ENCODE data around the gene LIPJ.
A peak's percentile ranks its signal among the peaks of the same experiment; 100 is the strongest.

Gene LIPJ, protein sequence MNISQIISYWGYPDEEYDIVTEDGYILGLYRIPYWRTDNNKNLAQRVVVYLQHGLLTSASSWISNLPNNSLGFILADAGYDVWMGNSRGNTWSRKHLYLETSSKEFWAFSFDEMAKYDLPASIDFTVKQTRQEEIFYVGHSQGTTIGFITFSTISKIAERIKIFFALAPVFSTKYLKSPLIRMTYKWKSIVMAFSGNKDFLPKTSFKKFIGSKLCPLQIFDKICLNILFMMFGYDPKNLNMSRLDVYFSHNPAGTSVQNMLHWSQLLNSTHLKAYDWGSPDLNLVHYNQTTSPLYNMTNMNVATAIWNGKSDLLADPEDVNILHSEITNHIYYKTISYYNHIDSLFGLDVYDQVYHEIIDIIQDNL
- total RNA-seq, result 0 to 2.0 (median 0) reads per million in 17 experiments

DNA sequence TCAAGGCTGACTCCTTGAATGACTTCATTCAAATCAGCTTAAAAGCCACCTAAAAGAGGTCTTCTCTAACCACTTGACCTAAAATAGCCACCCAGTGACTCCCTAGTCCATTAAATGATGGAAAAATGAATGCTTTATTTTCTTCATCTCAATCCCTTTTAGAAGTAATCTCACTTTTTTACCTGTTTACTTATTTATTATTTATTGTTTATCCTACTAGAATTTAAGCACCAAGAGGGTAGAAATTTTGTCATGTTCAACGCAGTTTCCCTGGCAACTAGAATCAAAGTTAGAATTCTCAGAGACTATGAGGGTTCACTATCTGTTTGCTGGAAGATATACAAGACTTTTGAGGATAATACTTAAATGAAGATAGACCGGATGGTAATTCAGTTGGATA, at the start of gene LIPJ:
Gene LIPJ, plus strand, starts transcription at position 301 of the 400 bp plus-strand sequence. CDS start 3,926 bp downstream, outside the sequence.
- DNase-seq, result no peak

DNA sequence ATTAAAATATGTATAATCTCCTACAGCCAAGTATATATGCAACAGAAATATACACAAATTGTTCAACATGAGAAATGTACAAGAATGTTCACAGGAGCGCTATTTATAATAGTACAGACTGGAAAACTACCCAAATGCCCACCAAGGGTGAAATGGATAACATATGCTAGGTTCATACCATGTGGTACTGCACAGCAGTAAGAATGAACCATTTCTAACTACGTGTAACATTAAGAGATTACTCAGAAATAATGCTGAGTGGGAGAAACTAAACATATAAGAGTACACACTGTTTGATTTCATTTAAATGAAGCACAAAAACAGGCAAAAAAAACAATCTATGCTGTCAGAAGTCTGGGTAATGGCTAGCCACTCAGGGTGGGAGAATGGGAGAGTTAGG, 49.2 kb upstream of the LIPJ start:
- no peak for DNase-seq

DNA sequence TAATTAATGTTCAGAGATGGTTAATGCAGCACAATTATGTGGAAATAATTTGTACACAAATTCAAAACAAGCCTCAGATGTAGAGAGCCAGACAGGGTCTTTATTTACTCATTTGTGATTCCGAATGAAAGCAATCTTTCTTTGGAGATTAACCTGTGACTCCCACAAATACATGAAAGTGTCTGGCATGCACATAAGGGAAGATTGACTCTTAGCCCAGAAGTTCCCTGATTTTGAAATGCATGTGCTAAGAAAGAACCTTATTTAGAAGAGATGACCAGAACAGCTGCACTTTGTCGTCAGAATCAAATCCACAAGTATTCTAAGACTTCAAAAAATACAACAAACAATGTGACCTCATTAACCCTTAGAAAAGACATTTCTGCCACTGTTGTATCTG, 48.5 kb upstream of the LIPJ start:
- DNase-seq, result no peak

DNA sequence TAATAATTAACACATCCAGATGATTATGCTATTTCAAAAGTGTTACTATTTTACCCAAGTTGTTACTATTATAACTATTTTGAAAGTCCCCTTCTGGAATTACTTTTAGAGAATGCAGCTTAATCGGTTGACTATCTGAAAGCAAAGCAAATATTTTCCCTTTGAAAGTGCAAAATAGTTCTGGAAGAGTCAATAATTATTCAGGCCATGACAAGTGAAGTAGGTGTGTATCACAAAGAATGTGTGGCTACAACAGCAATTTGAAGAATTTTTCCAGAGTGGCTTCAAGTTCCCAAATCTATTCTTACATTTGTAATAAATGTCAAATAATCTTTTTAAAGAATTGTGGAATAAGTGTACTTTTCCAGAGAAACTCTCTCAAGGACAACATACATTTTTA, 46.2 kb upstream of the LIPJ start:
- no peak for DNase-seq

GRCh38 chr10:88541116-88541626, 45.4 kb upstream of the LIPJ start:
- DNase-seq, result no peak

GRCh38 chr10:88542522-88542921, 44.0 kb upstream of the LIPJ start:
- no peak for DNase-seq

DNA sequence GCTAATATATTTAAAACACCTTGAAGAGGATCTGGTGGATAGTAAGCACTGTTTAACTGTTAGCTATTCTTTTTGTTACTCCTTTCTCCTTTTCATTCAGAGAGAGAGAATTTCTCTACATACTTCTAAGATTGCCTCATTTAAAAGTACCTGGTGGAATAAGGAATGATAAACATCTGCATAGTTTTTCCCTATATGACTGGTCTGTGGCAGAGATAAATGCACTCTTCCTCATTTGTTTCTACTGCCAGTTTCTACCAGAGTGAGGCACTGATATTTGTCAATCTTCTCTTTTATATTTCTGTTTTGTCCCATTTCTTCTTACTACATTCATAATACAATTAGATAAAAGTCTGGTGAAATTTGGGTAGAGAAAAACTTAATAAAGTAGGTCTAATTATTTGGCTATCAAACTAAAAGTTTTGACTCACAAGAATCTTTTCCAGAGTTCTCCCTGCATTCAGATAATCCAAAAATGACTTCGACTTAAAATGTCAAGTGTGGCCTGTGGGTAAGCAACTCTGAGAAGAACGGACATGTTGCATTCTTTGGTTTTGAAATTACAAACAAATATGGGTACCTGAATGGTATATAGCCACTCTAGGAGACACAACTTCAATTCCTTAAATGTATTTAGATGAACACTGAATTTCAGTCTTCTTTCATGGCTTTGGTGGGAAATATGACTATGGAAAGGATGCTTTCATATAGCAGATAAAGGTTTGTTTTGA, 42.3 kb upstream of the LIPJ start:
- DNase-seq, result no peak

DNA sequence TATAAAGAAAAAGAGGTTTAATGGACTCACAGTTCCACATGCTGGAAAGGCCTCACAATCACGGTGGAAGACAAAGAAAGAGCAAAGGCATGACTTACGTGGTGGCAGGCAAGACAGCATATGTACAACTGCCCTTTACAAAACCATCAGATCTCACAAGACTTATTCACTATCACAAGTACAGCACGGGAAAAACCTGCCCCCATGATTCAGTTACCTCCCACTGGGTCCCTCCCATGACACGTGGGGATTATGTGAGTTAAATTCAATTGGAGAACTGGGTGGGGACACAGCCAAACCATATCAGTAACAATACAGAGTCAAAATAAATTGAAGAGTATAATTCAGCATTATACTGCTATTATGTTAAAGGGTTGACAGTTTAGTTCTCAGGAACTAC, 41.2 kb upstream of the LIPJ start:
- peak in 1 of 4 experiments; percentile 15 for DNase-seq

DNA sequence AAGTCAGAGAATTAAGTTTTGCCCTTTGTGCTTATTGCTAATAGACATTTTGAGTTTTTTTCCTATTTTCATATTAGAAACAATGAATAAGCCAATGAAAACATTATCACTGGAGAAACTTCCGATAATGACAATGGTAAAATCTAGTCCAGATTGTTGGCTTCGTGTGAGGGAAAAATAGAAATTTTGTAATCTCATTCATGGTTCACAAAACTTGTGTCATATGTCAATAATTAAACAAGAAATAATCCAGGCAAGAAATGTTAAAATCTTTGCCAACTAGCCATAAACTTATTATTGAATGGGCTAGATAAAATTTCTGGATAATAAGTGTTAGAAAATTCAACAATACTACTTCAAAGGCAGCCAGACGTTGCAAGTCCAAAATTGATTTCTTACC, 40.1 kb upstream of the LIPJ start:
- DNase-seq, result no peak

DNA sequence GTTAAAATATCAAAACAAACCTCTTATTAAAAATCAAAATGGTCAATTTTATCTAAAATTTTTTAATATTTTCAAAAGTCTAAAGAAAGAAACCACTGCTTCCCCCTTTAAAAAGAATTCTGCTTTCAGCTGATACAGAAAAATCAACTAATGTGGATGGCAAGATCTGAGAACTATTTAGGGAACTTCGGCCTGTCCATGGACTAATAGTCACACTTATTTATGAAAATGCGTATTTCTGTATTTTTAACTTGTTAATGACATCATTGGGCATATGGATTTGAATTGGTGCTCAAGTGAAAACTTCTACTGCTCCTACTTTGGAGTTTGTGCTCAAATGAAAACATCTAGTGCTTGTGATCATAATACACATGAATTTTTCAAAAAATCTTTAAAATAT, 35.3 kb upstream of the LIPJ start:
- peak; percentile 14 to 64 (median 45) for DNase-seq

- DNase-seq, result peak; percentile 59 to 77 (median 72)
Measured at GRCh38 chr10:88553116-88553752, 33.3 kb upstream of the LIPJ start.

DNA sequence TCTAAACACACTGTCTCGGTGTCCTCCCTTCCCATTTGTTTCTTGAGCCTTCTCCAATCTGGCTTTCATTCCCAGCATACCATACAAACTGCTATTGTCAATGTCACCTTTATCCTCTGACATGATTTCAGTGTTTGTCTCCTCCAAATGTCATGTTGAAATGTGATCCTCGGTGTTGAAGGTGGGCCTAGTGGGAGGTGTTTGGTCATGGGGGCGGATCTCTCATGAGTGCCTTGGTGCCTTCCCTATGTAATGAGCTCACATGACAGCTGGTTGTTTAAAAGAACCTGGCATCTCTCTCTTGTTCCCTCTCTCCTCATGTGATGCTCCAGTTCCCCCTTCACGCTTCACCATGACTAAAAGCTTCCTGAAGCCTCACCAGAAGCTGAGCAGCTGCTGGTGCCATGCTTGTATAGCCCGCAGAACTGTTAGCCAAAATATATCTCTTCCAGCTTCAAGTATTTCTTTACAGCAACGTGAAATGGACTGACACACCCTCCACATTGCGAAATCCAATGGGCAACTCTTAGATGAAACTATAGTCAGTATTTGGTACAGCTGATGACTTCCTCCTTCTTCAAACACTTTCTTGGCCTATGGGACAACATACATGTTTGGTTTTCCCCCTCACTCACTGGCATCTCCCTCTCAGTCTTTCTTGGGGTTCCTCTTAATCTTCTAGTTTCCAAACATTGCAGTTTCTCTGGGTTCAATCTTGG, 31.2 kb upstream of the LIPJ start:
- DNase-seq, result peak in 2 of 4 experiments; percentile 23 to 46

DNA sequence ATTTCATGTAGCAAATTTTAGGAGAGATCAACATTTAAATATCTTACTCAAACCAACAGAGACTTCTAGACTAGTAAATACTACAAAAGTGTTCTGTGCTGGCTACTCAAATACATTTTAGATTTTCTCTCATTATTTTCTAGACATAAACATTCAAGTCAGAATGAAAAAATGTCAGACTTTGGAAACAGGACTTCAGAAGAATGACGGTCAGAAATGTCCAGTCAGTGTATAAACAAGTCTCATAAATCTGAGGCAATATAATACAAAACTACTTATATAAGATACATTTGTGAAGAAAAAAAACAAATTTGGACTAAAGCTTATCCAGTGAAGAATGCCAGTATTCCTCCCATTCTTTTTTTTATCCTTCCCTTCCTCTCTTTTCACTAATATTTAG, 29.3 kb upstream of the LIPJ start:
- no peak for DNase-seq

GRCh38 chr10:88557658-88558057, 28.9 kb upstream of the LIPJ start:
- DNase-seq, result no peak

- no peak for DNase-seq
Measured at GRCh38 chr10:88562152-88562551, 24.4 kb upstream of the LIPJ start.

DNA sequence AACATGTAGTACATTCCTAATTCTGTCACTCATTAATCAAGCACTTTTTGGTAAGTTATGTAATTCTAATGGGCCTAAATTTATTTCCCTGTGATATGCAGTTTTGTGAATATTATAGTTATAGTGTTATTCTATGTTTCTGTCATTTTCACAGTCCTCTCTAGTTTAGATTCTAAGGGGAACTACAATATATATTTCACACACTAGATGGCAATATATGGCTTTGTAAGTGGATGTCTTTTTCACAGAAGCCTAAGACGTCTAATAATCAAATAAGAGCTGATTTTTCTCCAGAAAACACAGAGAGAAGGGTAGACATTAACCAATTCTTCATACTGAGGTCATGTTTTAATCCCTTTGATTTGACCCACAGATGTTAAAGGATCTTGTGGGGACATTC, 21.5 kb upstream of the LIPJ start:
- peak in 2 of 4 experiments; percentile 51 to 69 for DNase-seq

- no peak for DNase-seq
Measured at GRCh38 chr10:88582411-88582805, 4.2 kb upstream of the LIPJ start.

DNA sequence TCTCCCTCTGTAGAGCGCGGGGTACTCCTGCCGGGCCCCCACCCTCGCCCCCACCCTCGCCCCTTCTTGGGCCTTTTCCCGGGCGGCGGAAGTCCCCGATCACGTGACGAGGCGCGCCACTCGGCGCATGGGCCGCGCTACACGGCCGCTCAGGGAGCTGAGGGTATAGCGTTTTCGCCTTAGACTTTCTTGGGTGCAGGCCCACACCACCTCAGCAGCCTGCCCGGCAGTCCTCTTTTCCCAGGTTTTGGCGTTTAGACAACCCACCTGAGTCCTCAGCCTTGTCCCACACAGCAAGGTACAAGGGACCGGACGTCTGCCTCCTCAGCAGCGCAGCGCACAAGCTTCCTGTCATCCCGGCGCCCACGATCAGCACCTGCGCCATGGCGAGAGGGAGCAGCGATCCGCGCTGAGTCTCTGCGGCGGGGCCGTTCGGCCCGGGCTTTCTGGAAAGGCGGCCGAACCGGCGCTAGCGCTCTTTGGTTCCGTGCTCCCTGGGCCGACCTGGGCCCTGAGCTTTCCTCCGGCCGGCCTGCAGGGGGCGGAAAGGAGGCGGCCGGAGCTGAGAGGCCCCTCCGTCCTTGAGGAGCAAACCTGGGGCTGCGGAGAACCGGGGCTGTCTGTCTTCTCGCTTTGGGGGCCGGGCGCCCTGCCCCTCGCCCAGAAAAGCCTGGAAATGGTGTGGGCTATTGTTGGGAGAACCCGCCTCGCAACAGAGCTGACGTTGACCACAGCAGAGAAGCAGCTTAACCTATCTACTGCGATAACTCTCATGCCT, 3.6 kb upstream of the LIPJ start, which contains the start of gene RNLS:
Gene RNLS, minus strand, starts transcription at position 513 of the 778 bp plus-strand sequence.
- DNase-seq, result peak; percentile 66 to 84 (median 74)

DNA sequence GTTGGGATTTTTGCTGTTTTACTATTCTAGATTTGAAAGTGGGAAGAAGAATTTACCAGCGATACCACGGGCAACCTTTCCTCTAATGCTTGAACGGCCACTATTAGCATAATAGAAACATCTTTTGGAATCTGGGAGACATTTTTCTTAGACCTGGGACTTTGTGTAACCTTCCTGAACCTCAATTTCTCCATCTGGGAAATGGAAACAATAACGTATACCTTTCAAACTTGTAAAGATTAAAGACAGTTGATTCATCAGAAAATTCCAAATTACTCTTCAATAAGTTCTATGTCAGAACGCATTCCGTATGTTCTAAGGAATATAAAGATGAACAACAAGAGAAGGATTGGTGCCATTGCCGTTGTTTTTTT, 3.0 kb upstream of the LIPJ start:
- peak in 1 of 4 experiments; percentile 17 for DNase-seq

DNA sequence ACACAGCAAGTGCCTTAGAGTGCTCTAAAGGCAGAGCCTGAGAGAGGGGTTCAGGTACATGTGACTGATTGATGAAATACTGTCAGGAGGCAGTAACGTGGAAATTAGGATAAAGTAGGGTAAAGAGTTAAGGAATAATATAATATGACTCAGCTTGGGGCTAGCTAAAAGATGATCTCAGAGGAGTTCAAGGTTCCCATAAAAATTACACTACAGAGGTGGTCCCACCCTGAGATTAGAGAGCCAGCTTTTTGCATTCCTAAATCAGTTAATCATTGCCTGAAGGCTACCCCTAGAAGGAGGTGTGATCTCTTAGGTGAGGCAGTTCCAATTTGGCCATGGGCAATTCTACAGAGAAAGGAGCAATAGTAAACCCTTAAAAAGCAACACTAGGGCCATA, 5.8 kb downstream of the LIPJ start:
- no peak for DNase-seq

- peak; percentile 55 to 80 (median 63) for DNase-seq
Measured at GRCh38 chr10:88592906-88593305, 6.3 kb downstream of the LIPJ start.

- no peak for DNase-seq
Measured at GRCh38 chr10:88594482-88594881, 7.9 kb downstream of the LIPJ start.

Data from suppressor macrophage (primary cell).